IPS-18c (cell line): ENCODE data around the gene XYLT1.

Source experiments
- H3K4me3 ChIP-seq: 2 replicates; pipeline ENCODE4 v1.7.0; 2013; ENCODE audit warnings: low read depth, mild to moderate bottlenecking, low read length, moderate library complexity; ENCODE audit not compliant: insufficient read depth
- H3K9me3 ChIP-seq: one replicate; pipeline ENCODE4 v1.6.1; 2013; ENCODE audit warnings: mild to moderate bottlenecking, low read length, moderate library complexity; ENCODE audit not compliant: control insufficient read depth, insufficient read depth

The XYLT1 gene

GRCh38 chr16:17149904-17150483, 320.8 kb downstream of the XYLT1 start:
- H3K9me3 ChIP-seq = no peaks in the 10 kb centered on the region
- no peak overlapping the region for H3K4me3 ChIP-seq

GRCh38 chr16:17147942-17148341, 322.8 kb downstream of the XYLT1 start:
- Histone ChIP-seq H3K9me3 (no peaks in the 10 kb centered on the region), H3K4me3 (no peak overlapping the region)

GRCh38 chr16:17145029-17145428, 325.7 kb downstream of the XYLT1 start:
- H3K9me3 ChIP-seq = no peaks in the 10 kb centered on the region
- H3K4me3 ChIP-seq = no peak overlapping the region

- Histone ChIP-seq H3K9me3 (no peaks in the 10 kb centered on the region), H3K4me3 (no peak overlapping the region)
Observed at GRCh38 chr16:17144431-17144830, 326.3 kb downstream of the XYLT1 start.

- Histone ChIP-seq H3K4me3 (no peak overlapping the region), H3K9me3 (no peaks in the 10 kb centered on the region)
Observed at GRCh38 chr16:17143546-17144419, 327.0 kb downstream of the XYLT1 start.

GRCh38 chr16:17138801-17139200, 332.0 kb downstream of the XYLT1 start:
- H3K9me3 ChIP-seq = no peaks in the 10 kb centered on the region
- no peak overlapping the region for H3K4me3 ChIP-seq

- Histone ChIP-seq H3K9me3 (no peaks in the 10 kb centered on the region), H3K4me3 (no peak overlapping the region)
Observed at GRCh38 chr16:17135439-17135838, 335.3 kb downstream of the XYLT1 start.

GRCh38 chr16:17134586-17134985, 336.2 kb downstream of the XYLT1 start:
- Histone ChIP-seq H3K9me3 (no peaks in the 10 kb centered on the region), H3K4me3 (no peak overlapping the region)

GRCh38 chr16:17133851-17134250, 336.9 kb downstream of the XYLT1 start:
- H3K4me3 ChIP-seq = no peak overlapping the region
- no peaks in the 10 kb centered on the region for H3K9me3 ChIP-seq

- no peaks in the 10 kb centered on the region for H3K9me3 ChIP-seq
- H3K4me3 ChIP-seq = no peak overlapping the region
Observed at GRCh38 chr16:17131351-17131750, 339.4 kb downstream of the XYLT1 start.

GRCh38 chr16:17130733-17131132, 340.0 kb downstream of the XYLT1 start:
- Histone ChIP-seq H3K9me3 (no peaks in the 10 kb centered on the region), H3K4me3 (no peak overlapping the region)

GRCh38 chr16:17129971-17130370, 340.8 kb downstream of the XYLT1 start:
- Histone ChIP-seq H3K9me3 (no peaks in the 10 kb centered on the region), H3K4me3 (no peak overlapping the region)

GRCh38 chr16:17128791-17129190, 342.0 kb downstream of the XYLT1 start:
- H3K9me3 ChIP-seq = peaks cover 2% of the 10 kb centered on the region
- H3K4me3 ChIP-seq = no peak overlapping the region

GRCh38 chr16:17126156-17126555, 344.6 kb downstream of the XYLT1 start:
- H3K9me3 ChIP-seq = peaks cover 2% of the 10 kb centered on the region
- no peak overlapping the region for H3K4me3 ChIP-seq

- Histone ChIP-seq H3K9me3 (peaks cover 2% of the 10 kb centered on the region), H3K4me3 (no peak overlapping the region)
Observed at GRCh38 chr16:17125671-17126070, 345.1 kb downstream of the XYLT1 start.

GRCh38 chr16:17117906-17118577, 352.7 kb downstream of the XYLT1 start:
- Histone ChIP-seq H3K4me3 (no peak overlapping the region), H3K9me3 (no peaks in the 10 kb centered on the region)

- H3K9me3 ChIP-seq = no peaks in the 10 kb centered on the region
- no peak overlapping the region for H3K4me3 ChIP-seq
Observed at GRCh38 chr16:17116595-17117322, 354.0 kb downstream of the XYLT1 start.
